SU-DHL-6 (cell line): ENCODE results near the gene HDAC5.

ENCODE experiments used
- CTCF ChIP-seq: fragments of 200-600 bp; sonication (generic); IDR thresholded peaks from one replicate; pipeline ENCODE4 v1.5.1; 2017; ENCODE audit warnings: antibody characterized with exemption, mild to moderate bottlenecking, low read length, moderate library complexity; ENCODE audit not compliant: insufficient read depth, poor library complexity, severe bottlenecking
- EZH2phosphoT487 ChIP-seq: fragments of 200-600 bp; sonication (generic), shearing (Covaris generic); conservative IDR thresholded peaks from 2 replicates; pipeline ENCODE4 v1.6.1; 2018; ENCODE audit warnings: mild to moderate bottlenecking, antibody characterized with exemption, low read length, moderate library complexity, mixed read lengths

DNA sequence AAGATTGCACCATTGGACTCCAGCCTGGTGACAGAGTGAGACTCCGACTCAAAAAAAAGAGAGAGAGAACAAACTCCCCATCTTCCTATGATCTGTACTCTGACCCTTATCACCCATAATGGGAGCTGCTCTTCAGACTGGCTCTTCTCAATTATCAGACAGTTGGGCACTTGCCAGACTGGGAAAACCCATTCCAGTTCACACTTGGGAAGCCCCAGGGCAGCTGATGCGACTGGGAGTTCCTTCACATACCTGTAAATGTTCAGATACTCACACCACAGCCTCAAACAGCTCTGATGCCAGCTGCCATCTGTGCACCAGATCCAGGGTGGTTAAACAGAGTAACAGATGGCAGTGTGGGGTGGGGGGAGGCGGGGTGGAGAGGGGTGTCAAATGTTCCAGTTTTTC lies 84.8 kb downstream of the HDAC5 start:
- TF ChIP-seq CTCF (no peak), EZH2phosphoT487 (no peak)
